Naive thymus-derived CD8-positive, alpha-beta T cell (primary cell): ENCODE measurements around the gene TMEM185A. TPM values are rescaled to one million over a fixed set of nuclear protein-coding genes. Genes with fewer than 3 reads are reported as not detected.
"Not testable (repeated sequence)": the region's sequence is repeated elsewhere in the genome, so short reads cannot be mapped to it uniquely, and the experiment has no call there.

Source experiments
- ATAC-seq, 2 donors: fragments of 150-1000 bp; cut with Tn5 transposase in 1 of 2; sonication (Bioruptor Pico), chemical (Tn5 transposase) in 1 of 2; 1 replicate in 1 of 2; 2 replicates in 1 of 2; pipeline ENCODE4 v1.10.0; 2021; ENCODE audit warnings: mild to moderate bottlenecking in 2 of 2, moderate library complexity in 2 of 2
- POLR2A ChIA-PET: fragments of 350-600 bp; sonication (Branson Sonifier 250); formaldehyde crosslinking; loops from one replicate; lab custom pipeline; 2021; ENCODE audit warnings: antibody characterized with exemption; lab: Charles Lee
- DNase-seq, 10 donors: peaks; one replicate each; pipeline versions ENCODE4 v3.0.0 to v3.0.0-alpha.2; 2020 to 2022
- H3K27ac Mint-ChIP-seq, 10 donors: one replicate each; pipeline ENCODE4 v1.8.0; 2020 to 2022; ENCODE audit warnings: mild to moderate bottlenecking in 10 of 10, mixed read lengths in 10 of 10, moderate library complexity in 4 of 10, inconsistent platforms in 1 of 10
- H3K27me3 Mint-ChIP-seq, 5 donors: one replicate each; pipeline ENCODE4 v1.8.0; 2021 to 2022; ENCODE audit warnings: mixed read lengths in 5 of 5
- H3K36me3 Mint-ChIP-seq, 3 donors: one replicate each; pipeline ENCODE4 v1.8.0; 2020 to 2022; ENCODE audit warnings: mixed read lengths in 3 of 3, mild to moderate bottlenecking in 2 of 3, inconsistent platforms in 1 of 3
- H3K4me1 Mint-ChIP-seq, 4 donors: one replicate each; pipeline ENCODE4 v1.8.0; 2021 to 2022; ENCODE audit warnings: mixed read lengths in 4 of 4
- H3K4me3 Mint-ChIP-seq, 10 donors: one replicate each; pipeline ENCODE4 v1.8.0; 2020 to 2022; ENCODE audit warnings: mild to moderate bottlenecking in 10 of 10, mixed read lengths in 10 of 10, moderate library complexity in 6 of 10, inconsistent platforms in 1 of 10
- H3K9me3 Mint-ChIP-seq, 9 donors: one replicate each; pipeline ENCODE4 v1.8.0; 2020 to 2022; ENCODE audit warnings: mixed read lengths in 9 of 9, mild to moderate bottlenecking in 3 of 9, inconsistent platforms in 1 of 9, moderate library complexity in 1 of 9
- polyA plus RNA-seq, 3 donors: library from polyadenylated mRNA; unstranded; fragments of 300-500 nt; fragmentation: Illumina TruSeq; gene quantifications; one replicate each; pipeline ENCODE4 v1.2.3, GENCODE V29; 2021
- total RNA-seq, 8 experiments: library from RNA in 2 of 8; stranded (reverse) in 2 of 8; gene quantifications; one replicate each; pipeline ENCODE4 v1.2.3 and lab custom pipeline; 2021 to 2026

Gene TMEM185A
- total and polyA plus RNA-seq, 5 experiments from 2014 or later: 15.0 to 23.1 (median 22.1) TPM

GRCh38 chrX:149568701-149569296 lies 62.8 kb downstream of the TMEM185A start:
- DNase-seq: no peak

DNA sequence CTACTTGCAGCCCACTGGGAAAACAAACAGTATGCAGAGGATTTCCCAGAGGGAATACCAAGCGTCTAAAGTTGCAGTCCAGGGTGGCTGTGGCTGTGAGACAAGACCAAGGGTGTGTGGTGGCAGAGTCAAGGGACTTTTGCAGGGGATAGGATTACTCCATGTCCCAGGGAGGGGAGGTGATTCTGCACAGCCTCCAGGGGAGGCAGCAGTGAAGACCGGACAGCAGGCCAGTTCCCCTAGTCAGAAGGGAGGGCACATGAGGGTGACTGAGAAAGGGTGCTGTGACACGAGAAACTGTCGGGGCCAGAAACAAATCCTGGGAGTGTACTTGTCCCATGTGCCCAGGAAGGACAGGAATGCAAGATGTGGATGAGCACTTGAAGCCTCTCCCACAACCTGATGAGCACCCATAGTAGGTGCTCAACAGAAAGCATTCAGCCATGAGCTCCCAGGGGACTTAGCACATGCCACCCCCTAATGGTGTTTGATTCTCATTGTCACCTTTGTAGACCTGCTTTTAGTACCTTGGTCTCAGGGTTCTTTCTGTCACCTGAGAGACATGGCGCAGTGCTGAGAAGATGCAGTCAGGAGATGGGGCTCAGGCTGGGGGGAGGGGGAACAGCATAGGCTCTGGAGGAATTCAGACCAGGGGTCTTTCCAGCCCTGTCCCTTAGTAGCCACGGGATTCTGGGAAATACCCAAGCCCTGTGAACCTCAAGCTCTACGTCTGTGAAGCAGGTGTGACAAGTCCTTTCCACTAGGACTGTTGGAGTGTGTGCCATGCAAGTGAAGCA lies 63.8 kb downstream of the TMEM185A start:
- POLR2A ChIA-PET: no interaction called here

More at GRCh38 chrX:149568701-149569296, 62.8 kb downstream of the TMEM185A start:
- H3K27me3 Mint-ChIP-seq: peaks cover 0 to 4% (median 4%) of the 10 kb centered on the region in 5 donors
- no peaks in the 10 kb centered on the region for H3K36me3 Mint-ChIP-seq
- no peaks in the 10 kb centered on the region for H3K4me1 Mint-ChIP-seq
- POLR2A ChIA-PET: no interaction called here
- no peak overlapping the region for H3K27ac Mint-ChIP-seq
- H3K4me3 Mint-ChIP-seq: no peak overlapping the region
- ATAC-seq: no peak
- no peaks in the 10 kb centered on the region for H3K9me3 Mint-ChIP-seq

DNA sequence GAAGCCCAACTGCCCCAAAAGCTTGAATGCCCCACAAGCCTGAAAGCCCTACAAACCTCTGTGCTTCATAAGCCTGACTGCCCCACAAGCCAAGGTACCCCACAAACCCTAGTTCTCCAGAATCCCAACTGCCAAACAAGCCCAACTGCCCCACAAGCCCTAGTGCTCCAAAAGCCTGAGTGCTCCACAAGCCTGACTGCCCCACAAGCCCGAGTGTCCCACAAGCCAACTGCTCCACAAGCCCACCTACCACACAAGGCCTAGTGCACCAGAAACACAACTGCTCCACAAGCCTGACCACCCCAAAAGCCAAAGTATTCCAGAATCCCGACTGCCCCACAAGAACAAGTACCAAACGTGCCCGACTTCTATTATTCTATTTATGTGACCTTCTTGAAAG lies 68.2 kb downstream of the TMEM185A start:
- DNase-seq (no peak), ATAC-seq (no peak)
- no peaks in the 10 kb centered on the region for H3K9me3 Mint-ChIP-seq
- POLR2A ChIA-PET: no interaction called here
- H3K27me3 Mint-ChIP-seq: peaks cover 0 to 4% (median 0%) of the 10 kb centered on the region in 5 donors
- H3K27ac Mint-ChIP-seq: peak overlapping the region in 1 of 10 donors; percentile 59
- no peak overlapping the region for H3K4me3 Mint-ChIP-seq
- no peaks in the 10 kb centered on the region for H3K4me1 Mint-ChIP-seq
- H3K36me3 Mint-ChIP-seq: no peaks in the 10 kb centered on the region

More for the DNA sequence above, 63.8 kb downstream of the TMEM185A start:
- ATAC-seq (no peak), DNase-seq (no peak)
- no peaks in the 10 kb centered on the region for H3K9me3 Mint-ChIP-seq
- H3K27me3 Mint-ChIP-seq: peaks cover 0 to 5% (median 4%) of the 10 kb centered on the region in 5 donors
- H3K4me3 Mint-ChIP-seq: no peak overlapping the region
- H3K36me3 Mint-ChIP-seq: no peaks in the 10 kb centered on the region
- H3K4me1 Mint-ChIP-seq: no peaks in the 10 kb centered on the region
- no peak overlapping the region for H3K27ac Mint-ChIP-seq

DNA sequence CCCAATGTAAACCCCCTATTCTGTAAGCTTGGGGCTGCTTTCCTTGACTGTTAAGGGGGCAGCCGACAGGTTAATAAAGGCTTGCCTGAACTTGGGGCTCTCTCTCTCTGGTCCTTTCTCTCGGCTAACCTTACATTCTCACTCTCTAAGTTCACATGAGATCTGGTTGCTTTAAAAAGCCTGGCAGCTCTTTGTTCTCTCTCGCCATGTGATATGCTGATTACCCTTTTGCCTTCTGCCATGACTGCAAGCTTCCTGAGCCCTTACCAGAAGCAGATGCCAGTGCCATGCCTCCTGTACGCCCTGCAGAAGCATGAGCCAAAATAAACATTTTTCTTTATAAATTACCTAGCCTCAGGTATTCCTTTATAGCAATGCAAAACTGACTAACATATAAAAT lies 76.3 kb downstream of the TMEM185A start:
- POLR2A ChIA-PET, H3K36me3 Mint-ChIP-seq, DNase-seq, H3K4me1 Mint-ChIP-seq, H3K27ac Mint-ChIP-seq, ATAC-seq, H3K4me3 Mint-ChIP-seq, H3K9me3 Mint-ChIP-seq, H3K27me3 Mint-ChIP-seq: not testable (repeated sequence)

- DNase-seq, H3K27me3 Mint-ChIP-seq, POLR2A ChIA-PET, ATAC-seq, H3K9me3 Mint-ChIP-seq, H3K27ac Mint-ChIP-seq, H3K36me3 Mint-ChIP-seq, H3K4me1 Mint-ChIP-seq, H3K4me3 Mint-ChIP-seq: not testable (repeated sequence)
Measured at GRCh38 chrX:149551939-149552248, 79.7 kb downstream of the TMEM185A start.

DNA sequence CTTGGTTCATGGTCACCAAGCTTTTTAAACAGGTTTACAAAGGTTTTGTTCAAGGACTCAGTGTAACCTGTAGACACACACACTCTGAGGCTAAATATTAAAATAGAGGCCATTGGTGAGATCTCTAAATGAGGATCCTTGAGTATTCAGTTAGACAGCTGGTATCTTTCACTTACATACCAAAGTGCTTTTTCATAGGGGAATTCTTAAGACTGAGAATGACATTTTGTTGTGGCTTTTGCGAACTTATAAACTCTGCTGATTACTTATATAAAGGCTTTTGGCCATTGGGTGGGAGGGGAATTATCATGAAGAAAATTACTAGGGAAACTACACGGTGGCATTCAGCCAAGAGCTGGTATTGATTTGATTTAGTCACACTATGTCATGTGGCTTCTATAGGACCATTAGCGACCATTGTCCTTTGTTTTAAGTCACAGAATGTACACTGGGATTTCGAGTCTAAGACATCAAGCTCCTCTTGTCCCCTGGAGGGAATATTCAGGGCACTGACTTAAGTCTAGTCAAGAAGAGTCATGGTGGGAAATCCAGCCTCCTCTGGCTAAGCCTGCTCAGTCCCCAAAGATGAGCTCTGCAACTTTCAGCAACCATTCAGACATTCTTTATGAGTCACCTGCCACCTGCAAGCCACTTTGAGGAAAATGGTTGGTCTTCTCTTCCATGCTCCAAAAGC lies 80.2 kb downstream of the TMEM185A start:
- H3K27ac Mint-ChIP-seq, H3K36me3 Mint-ChIP-seq, H3K9me3 Mint-ChIP-seq, H3K4me1 Mint-ChIP-seq, H3K4me3 Mint-ChIP-seq, POLR2A ChIA-PET, DNase-seq, ATAC-seq, H3K27me3 Mint-ChIP-seq: not testable (repeated sequence)

GRCh38 chrX:149550454-149550853 lies 81.1 kb downstream of the TMEM185A start:
- H3K27me3 Mint-ChIP-seq, H3K4me1 Mint-ChIP-seq, H3K4me3 Mint-ChIP-seq, DNase-seq, ATAC-seq, POLR2A ChIA-PET, H3K36me3 Mint-ChIP-seq, H3K9me3 Mint-ChIP-seq: not testable (repeated sequence)
- H3K27ac Mint-ChIP-seq: peak overlapping the region in 2 of 10 donors; percentile 31 to 44

GRCh38 chrX:149549701-149550100 lies 81.9 kb downstream of the TMEM185A start, which contains the start of gene HSFX3:
HSFX3 (minus strand) TSS chrX:149549924; CDS start chrX:149549852, 72 bp downstream.
- H3K27me3 Mint-ChIP-seq, POLR2A ChIA-PET, H3K9me3 Mint-ChIP-seq: not testable (repeated sequence)

GRCh38 chrX:149547782-149548181 lies 83.8 kb downstream of the TMEM185A start:
- POLR2A ChIA-PET, ATAC-seq, H3K9me3 Mint-ChIP-seq, H3K4me1 Mint-ChIP-seq, H3K27me3 Mint-ChIP-seq, H3K4me3 Mint-ChIP-seq, DNase-seq, H3K27ac Mint-ChIP-seq: not testable (repeated sequence)
- peaks cover 0 to 11% (median 0%) of the 10 kb centered on the region in 3 donors for H3K36me3 Mint-ChIP-seq

More at GRCh38 chrX:149549701-149550100, 81.9 kb downstream of the TMEM185A start, which contains the start of gene HSFX3:
- not testable (repeated sequence) for H3K4me3 Mint-ChIP-seq, ATAC-seq, DNase-seq, H3K36me3 Mint-ChIP-seq, H3K4me1 Mint-ChIP-seq
- peak within 1 kb of the TSS in 2 of 10 donors; percentile 31 to 44 for H3K27ac Mint-ChIP-seq

- DNase-seq: not testable (repeated sequence)
Measured at GRCh38 chrX:149546962-149547361, 84.6 kb downstream of the TMEM185A start.

More at GRCh38 chrX:149546962-149547361, 84.6 kb downstream of the TMEM185A start:
- H3K27ac Mint-ChIP-seq, H3K9me3 Mint-ChIP-seq, ATAC-seq, H3K27me3 Mint-ChIP-seq, POLR2A ChIA-PET, H3K4me3 Mint-ChIP-seq, H3K4me1 Mint-ChIP-seq: not testable (repeated sequence)
- peaks cover 0 to 11% (median 0%) of the 10 kb centered on the region in 3 donors for H3K36me3 Mint-ChIP-seq
